HG03066 (cell line): ENCODE data around the gene ELMO1.

Source experiments
- ATAC-seq: cut with Tn5 transposase; IDR thresholded peaks from one replicate; pipeline ENCODE4 v1.9.1; 2021; ENCODE audit warnings: low read depth; ENCODE audit not compliant: unreplicated experiment

The ELMO1 gene

GRCh38 chr7:36906956-36907635 lies 541.6 kb downstream of the ELMO1 start:
- ATAC-seq: no peak

- ATAC-seq: no peak
These were observed 542.2 kb downstream of the ELMO1 start for GRCh38 chr7:36906448-36906847.

- ATAC-seq: no peak
These were observed 542.8 kb downstream of the ELMO1 start for GRCh38 chr7:36905841-36906240.

GRCh38 chr7:36904802-36905201 lies 543.9 kb downstream of the ELMO1 start:
- ATAC-seq: no peak

GRCh38 chr7:36904101-36904500 lies 544.6 kb downstream of the ELMO1 start:
- ATAC-seq: no peak

- ATAC-seq: no peak
These were observed 547.5 kb downstream of the ELMO1 start for GRCh38 chr7:36900988-36901710.

- ATAC-seq: no peak
These were observed 550.5 kb downstream of the ELMO1 start for GRCh38 chr7:36898186-36898585.

- no peak for ATAC-seq
These were observed 551.6 kb downstream of the ELMO1 start for GRCh38 chr7:36896956-36897590.

GRCh38 chr7:36896418-36896817 lies 552.2 kb downstream of the ELMO1 start:
- ATAC-seq: no peak

GRCh38 chr7:36895192-36895591 lies 553.5 kb downstream of the ELMO1 start:
- ATAC-seq: no peak

- no peak for ATAC-seq
These were observed 554.5 kb downstream of the ELMO1 start for GRCh38 chr7:36894190-36894589.

GRCh38 chr7:36889182-36889581 lies 559.5 kb downstream of the ELMO1 start:
- no peak for ATAC-seq

GRCh38 chr7:36887969-36888368 lies 560.7 kb downstream of the ELMO1 start:
- no peak for ATAC-seq

- no peak for ATAC-seq
These were observed 561.4 kb downstream of the ELMO1 start for GRCh38 chr7:36887233-36887632.

- no peak for ATAC-seq
These were observed 563.8 kb downstream of the ELMO1 start for GRCh38 chr7:36884910-36885309.

- no peak for ATAC-seq
These were observed 564.3 kb downstream of the ELMO1 start for GRCh38 chr7:36884351-36884750.

- ATAC-seq: no peak
These were observed 567.3 kb downstream of the ELMO1 start for GRCh38 chr7:36881233-36881874.

- no peak for ATAC-seq
These were observed 568.6 kb downstream of the ELMO1 start for GRCh38 chr7:36880108-36880507.

GRCh38 chr7:36879021-36879420 lies 569.6 kb downstream of the ELMO1 start:
- ATAC-seq: no peak

GRCh38 chr7:36878288-36878687 lies 570.4 kb downstream of the ELMO1 start:
- no peak for ATAC-seq

GRCh38 chr7:36875794-36876193 lies 572.9 kb downstream of the ELMO1 start:
- no peak for ATAC-seq
